GM18858 (cell line): ENCODE measurements around the gene SELENOW.
"Not testable (repeated sequence)": the region's sequence is repeated elsewhere in the genome, so short reads cannot be mapped to it uniquely, and the experiment has no call there.

Experiments
- ATAC-seq: cut with Tn5 transposase; IDR thresholded peaks from one replicate; pipeline ENCODE4 v1.9.1; 2021; ENCODE audit not compliant: unreplicated experiment

SELENOW gene

DNA sequence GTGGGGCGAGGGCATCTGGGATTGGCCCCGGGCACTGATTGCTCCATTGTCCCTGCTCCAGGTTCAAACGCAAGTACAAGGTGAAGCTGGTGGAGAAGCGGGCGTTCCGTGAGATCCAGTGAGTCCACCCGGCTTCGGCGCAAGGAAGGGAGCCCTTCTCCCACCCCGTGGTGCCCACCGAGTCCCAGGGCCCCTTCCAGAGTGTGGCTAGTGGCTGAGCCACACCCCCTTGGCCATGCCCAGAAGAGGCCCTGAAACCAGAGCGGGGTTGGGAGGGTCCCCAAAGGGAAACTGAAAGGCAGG, 21.9 kb upstream of the SELENOW start:
- ATAC-seq, result no peak

DNA sequence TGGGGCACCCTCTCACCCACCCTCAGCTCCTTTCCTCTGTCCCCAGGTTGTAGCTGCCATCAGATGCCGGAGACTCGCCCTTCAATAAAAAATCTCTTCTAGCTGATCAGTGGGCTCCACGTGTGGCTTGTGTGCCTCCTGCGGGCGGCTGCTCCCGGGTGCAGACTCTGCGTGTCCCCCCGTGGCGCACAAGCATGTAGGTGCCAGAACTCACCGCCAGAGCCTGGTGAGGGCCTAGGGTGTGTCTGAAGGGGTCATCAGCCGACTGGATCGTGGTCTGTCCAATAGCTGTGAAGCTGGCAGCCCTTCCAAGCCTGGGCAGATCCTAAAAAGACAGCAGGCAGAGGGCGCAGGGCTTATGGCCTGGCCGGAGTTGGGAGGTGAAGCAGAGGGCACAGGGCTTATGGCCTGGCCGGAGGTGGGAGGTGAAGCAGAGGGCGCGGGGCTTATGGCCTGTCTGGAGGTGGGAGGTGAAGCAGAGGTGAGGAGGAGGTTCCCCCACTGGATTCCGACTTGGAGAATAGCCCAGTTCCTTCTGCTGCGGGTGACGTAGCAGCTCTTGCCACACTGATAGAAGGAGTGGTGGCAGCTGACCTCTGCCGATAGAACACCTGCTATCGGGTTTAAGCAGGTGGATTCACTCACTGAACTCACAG, 21.4 kb upstream of the SELENOW start:
- no peak for ATAC-seq

DNA sequence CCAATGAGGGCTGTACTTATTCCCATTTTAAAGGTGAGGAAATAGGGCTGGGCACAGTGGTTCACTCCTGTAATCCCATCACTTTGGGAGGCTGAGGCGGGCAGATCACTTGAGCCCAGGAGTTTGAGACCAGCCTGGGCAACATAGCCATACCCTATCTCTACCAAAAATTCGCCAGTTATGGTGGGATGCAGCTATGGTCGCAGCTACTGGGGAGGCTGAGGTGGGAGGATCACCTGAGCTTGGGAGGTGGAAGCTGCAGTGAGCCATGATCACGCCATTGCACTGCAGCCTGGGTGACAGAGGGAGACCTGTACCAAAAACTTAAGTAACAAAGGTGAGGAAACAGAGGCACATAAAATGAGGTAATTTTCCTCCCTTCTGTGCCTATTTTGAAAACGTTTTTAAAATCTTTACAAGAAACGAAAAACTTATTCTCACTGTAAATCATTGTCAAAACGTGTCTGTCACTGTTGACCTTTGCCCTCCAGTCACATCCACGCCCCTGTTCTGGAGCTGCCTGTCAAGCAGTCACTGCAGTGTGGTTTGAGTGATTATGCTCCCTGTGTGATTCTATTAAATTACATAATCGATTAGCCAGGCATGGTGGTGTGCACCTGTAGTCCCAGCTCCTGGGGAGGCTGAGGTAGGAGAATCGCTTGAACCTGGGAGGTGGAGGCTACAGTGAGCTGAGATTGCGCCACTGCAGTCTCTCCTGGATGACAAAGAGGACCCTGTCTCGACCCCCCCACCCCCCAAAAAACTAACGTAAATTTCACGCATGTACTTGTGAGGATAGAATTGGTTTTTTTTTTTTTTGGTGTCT, 20.7 kb upstream of the SELENOW start:
- ATAC-seq, result no peak

DNA sequence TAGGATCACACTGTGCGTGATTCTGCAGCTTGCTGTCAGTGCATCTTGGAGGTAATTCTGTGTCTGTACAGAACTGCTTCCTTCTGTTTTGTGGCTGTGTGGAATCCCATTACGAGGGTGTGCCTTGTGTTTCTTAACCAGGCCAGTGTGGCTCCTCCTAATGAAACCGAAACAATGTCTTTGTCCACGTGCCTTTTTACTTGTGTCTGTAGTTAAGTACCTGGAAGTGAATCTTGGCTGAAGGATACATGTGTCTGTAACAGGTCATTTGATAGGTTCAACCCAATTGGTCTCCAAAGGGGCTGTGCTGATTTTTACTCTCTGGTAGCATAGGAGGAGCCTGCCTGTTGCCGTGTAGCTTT, 20.1 kb upstream of the SELENOW start:
- no peak for ATAC-seq

DNA sequence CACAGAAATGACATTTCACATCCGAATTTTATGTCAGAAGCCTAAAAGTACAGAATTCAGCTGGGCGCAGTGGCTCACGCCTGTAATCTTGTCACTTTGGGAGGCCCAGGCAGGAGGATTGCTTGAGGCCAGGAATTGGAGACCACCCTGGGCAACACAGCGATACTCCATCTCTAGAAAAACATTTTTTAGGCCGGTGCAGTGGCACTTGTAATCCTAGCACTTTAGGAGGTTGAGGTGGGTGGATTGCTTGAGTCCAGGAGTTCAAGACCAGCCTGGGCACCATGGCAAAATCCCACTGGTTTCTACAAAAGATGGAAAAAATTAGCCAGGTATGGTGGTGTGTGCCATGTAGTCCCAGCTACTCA, 17.9 kb upstream of the SELENOW start:
- no peak for ATAC-seq

DNA sequence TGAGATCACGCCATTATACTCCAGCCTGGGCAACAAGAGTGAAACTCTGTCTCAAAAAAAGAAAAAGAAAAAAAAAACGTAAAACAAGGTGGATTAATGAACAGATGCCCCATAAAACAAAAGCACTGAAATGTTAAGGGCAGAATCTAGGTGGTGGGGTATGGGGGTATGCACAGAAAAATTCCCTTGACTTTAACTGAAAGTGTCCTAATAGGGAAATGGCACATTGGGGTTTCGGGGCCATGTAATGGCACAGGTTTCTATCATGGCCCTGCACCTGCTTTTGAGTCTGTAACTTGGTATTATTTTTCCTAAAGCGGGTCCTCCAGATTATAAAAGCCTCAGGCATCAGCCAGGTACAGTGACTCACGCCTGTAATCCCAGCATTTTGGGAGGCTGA, 16.9 kb upstream of the SELENOW start:
- ATAC-seq, result no peak

DNA sequence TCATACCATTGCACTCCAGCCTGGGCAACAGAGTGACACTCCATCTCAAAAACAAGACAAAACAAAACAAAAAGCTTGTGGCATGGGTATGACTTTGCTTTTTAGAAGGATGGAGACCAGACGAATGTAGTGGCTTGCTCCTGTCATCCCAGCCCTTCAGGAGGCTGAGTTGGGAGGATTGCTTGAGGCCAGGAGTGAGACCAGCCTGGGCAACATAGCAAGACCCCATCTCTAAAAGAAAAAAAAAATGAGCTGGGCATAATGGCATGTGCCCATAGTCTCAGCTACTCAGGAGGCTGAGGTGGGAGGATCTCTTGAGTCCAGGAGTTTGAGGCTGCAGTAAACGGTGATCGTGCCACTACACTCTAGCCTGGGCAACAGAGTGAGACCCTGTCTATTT, 16.4 kb upstream of the SELENOW start:
- no peak for ATAC-seq

DNA sequence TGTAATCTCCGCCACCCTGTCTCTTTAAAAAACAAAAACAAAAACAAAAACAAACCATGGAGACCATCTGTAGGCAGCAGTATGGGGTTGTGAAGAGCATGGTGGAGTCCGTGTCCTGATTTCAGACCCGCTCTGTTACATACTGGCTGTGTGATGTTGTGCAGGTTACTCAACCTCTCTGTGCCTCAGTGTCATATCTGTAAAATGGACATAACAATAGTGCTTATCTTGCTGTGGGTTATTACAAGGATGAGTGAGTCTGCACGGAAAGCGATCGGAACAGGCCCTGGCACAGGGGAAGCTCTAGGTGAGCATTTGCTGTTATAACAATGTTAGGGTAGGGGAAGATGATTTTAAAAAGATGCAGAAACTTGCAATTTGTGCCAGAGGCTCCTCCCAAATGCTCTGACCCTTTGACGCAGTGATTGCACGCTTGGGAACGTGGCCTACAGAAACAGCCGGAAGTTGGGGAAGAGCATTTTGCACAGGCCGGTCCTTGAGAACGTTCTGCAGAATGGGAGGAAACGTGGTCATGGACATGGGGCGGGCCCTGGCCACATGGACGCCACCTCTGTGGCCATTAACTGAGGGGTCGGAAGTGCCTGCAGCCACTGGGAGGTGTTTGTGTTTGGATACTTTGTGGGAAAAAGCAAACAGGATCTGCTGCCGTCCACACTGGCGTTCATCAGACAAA, 15.7 kb upstream of the SELENOW start:
- no peak for ATAC-seq

DNA sequence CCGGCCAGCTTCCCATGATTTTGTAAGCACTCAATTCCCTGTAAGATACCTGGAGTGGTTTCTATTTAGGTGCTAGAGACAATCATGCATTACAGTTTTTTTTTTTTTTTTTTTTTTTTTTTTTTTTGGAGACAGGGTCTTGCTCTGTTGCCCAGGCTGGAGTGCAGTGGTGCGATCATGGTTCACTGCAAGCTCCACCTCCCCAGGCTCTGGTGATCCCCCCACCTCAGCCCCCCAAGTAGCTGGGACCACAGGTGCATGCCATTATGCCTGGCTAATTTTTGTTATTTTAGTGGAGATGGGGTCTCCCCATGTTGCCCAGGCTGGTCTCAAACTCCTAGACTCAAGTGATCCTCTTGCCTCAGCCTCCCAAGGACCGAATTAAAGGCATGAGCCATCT, 13.8 kb upstream of the SELENOW start:
- not testable (repeated sequence) for ATAC-seq

DNA sequence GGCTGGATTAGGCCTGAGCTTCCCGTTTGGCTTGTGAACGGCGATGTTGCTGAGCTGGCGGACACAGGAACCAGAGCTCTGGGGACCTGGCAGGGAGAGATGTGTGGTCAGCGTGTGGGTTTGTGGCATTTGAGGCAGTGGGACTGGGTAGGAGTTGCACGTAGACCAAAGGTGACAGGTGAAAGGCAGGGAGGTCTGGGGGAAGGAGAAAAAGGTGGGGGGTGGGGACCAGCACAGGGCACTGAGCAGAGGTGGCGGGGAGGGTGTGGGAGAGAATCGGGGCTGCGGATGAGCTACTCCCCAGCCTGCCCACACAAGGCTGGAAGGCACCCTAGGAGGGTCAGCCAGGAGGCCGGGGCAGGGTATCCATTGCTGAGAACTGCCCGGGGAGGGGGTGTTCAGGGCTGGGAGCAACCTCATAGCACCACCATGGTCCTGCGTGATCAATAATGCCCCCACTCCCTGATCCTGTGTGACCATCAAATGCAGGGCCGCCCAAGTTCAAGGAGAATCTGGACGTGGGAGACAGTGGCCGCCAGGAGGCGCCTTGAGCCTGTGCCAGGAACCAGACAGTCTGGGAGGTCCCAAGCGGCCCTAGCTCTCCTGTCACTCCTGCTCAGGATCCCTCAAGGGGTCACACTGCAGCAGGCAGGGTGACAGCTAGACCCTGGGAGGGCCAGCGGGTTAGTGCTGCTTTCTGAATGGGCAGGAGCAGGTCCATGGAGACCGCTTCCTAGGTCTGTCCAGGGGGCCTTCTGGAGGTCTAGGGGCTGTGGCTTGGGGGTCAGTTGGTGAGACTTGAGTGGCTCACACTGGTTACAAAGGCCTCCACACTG, 12.8 kb upstream of the SELENOW start:
- ATAC-seq, result no peak

DNA sequence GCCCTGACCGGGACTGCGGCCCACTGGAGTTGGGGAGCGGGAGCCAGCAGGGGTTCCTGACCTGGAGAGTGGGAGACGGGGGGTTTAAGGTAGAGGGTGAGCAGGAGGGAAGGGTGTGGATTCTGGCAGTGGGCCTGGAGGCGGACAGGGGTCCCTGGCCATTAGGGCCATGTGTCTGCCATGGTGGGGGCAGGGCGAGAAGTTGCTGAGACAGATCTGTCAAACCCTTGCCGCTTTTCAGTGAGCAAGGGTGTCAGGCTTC, 12.2 kb upstream of the SELENOW start:
- no peak for ATAC-seq

DNA sequence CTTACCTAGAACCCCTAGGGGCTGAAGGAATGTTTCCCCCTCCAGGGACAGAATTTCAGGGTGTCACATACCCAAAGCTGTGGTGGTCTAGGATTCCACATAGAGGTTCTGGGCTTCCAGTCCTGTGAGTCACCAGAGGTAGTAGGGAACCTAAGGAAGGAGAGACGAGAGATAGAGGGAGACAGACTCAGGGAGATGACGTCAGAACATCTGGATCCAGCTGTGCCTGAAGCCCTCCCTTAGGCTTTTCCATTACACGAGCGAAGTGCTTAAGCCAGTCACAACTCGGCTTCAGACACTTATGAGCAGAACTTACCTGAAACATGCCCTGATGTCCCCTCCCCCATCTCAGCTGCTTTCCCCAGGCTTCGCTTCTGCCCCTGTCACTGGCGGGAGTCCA, 11.8 kb upstream of the SELENOW start:
- no peak for ATAC-seq

DNA sequence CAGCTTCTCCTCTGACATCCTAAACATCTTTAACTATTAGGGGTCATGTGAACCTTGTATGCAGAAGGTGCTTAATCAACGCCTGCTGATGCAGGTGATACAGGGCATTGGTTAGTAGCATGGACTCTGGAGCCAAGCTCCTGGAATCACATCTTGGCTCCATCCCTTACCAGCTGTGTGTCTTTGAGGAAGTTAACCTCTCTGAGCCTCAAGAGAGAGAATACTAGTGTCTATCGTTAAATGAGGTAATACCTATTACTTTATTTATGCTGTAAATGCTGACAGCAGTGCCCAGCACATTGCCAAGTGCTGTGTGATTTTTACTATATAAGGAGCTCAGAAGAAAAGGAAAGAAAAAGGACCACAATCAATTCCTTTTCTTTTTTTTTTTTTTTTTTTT, 11.2 kb upstream of the SELENOW start:
- ATAC-seq, result no peak

DNA sequence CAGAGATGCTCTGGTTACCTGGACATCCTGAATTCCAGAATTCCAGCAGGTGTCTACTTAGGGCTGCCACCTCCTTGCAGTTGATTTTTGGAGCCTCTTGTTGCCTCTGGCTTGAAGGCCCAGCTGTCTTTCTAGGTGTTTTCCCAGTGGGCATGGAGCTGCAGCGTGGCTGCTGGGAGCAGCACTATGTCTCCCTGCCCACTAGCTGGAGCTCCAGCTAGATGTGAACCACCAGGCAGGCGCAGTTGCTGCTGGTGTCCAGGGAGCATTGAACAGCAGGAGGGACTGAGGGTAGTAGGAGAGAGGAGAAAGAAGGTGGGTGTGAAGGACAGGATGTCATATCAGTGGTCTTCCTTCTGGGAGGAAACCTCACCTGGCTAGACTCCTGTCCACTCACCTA, 9.9 kb upstream of the SELENOW start:
- ATAC-seq, result no peak

DNA sequence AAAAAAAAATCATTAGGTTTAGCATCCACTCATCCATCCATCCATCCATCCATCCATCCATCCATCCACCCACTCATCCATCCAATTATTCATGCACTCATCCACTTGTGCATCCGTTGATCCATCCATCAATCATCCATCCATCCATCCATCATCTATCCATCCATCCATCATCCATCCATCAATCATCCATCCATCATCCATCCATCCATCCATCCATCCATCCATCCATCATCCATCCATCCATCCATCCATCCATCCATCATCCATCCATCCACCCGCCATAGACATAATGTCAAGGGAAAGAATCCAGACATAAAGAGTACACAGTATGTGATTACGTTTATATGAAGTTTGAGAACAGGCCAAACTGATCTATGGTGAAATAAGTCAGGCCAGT, 9.0 kb upstream of the SELENOW start:
- no peak for ATAC-seq

DNA sequence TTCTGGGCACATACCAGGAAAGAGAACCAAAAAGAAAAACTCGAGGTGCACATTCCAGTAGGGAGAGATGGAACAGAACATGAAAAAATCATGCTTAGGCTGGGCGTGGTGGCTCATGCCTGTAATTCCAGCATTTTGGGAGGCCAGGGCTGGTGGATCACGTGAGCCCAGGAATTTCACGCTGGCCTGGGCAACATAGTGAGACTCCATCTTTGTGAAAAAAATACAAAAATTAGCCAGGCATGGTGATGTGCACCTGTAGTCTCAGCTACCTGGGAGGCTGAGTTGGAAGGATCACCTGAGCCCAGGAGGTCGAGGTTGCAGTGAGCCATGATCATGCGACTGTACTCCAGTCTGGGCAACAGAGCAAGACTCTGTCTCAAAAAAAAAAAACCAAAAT, 7.2 kb upstream of the SELENOW start:
- ATAC-seq, result not testable (repeated sequence)

DNA sequence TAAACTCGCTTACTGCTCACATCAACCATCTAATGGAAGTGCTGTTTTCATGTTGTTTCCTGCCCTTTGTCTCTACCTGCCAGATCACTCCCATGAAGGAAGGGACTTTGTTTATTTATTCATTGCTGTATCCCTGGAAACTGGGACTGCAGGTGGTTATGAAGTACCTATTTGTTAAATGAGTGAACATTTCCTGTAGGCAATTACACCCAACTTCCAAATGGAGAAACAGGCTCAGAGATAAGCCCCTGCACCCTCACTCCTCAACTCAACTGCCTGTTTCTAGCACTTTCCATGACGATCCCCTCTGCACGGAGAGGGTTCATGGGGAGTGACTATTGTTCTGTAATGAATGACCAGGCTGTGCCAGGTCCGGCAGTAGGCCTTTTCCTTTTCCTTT, 1.9 kb upstream of the SELENOW start:
- no peak for ATAC-seq

DNA sequence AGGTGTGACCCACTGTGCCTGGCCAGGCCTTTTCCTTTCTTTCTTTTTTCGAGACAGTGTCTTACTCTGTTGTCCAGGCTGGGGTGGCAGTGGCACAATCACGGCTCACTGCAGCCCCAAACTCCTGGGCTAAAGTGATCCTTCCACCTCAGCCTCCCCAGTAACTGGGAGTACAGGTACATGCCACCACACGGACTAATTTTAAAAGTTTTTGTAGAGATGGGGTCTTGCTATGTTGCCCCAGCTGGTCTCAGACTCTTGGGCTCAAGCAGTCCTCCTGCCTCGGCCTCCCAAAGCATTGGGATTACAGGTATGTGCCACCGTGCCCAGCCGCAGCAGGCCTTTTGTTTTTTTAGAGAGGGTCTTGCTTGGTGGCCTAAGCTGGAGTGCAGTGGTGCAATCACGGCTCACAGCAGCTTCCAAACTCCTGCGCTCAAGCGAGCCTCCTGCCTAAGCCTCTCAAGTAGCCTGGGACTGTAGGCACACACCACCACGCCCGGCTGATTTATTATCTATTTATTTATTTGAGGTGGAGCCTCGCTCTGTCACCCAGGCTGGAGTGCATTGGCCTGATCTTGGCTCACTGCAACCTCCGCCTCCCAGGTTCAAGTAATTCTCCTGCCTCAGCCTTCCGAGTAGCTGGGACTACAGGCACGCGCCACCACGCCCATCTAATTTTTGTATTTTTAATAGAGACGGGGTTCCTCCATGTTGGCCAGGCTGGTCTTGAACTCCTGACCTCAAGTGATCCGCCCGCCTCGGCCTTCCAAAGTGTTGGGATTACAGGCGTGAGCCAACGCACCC, 1.1 kb upstream of the SELENOW start:
- not testable (repeated sequence) for ATAC-seq

DNA sequence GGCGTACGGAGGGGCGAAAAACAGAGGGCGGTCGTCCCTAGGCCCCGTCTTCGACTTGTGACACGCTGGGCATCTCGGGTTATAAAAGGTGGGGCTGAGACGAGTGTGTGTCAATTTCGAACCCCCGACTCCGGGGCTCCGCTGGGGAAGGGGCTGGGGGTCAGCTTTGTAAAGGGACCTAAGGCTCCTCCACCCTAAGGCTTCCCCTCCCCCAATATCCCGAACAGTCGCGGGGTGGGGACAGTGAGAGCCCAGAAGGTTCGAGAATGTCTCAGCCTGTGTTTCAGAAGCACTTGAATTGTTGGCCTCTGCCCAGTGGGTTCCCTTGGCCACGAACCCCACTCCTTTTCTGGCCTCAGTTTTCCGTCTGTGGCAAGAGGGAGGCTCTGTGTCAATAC, 450 bp downstream of the SELENOW start:
- no peak for ATAC-seq

DNA sequence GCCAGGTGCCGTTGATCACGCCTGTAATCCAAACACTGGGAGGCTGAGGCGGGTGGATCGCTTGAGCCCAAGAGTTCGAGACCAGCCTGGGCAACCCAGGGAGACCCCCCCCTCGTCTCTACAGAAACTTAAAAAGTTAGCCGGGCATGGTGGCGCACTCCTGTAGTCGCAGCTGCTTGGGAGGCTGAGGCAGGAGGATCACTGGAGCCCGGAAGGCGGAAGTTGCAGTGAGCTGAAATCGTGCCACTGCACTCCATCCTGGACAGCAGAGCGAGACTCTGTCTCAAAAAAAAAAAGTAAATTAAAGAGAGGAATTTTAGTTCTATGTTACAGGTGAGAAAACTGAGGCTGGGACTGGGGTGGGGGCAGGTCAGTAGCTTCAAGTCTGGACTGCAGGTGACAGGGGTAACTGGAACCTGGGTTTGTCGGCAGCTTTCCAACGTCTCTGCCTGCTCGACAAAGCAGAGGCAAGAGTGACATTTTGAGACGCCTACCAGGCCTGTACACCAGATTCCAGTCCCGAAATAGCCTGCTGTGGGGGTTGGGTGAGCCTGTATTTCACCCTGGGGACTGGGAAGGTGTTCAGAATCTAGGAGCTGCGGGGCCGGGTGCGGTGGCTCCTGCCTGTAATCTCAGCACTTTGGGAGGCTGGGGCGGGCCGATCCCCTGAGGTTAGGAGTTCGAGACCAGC, 1.2 kb downstream of the SELENOW start:
- no peak for ATAC-seq

DNA sequence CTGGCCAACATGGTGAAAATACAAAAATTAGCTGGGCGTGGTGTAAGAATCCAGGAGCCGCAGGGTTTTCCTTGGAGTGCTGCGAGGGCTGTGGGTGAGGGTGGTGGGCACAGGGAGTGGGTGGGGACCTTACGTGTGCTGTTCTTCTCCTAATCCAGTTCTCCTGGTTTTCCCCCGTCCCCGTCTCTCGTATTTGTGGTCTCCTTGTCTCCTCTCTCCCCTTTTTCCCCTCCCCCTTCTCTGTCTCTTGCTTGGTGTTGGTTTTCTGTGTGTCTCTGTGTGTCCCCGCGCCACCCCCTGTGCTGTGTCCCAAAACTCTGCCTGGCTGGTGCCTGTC, 1.7 kb downstream of the SELENOW start:
- no peak for ATAC-seq
